IMR-90 (cell line): ENCODE data around the gene MAJIN. TPM values are rescaled to one million over a fixed set of nuclear protein-coding genes. Genes with fewer than 3 reads are reported as not detected.

ENCODE experiments used
- ATAC-seq: fragments of 200-7000 bp; cut with Tn5 transposase; 2 replicates; pipeline ENCODE4 v1.9.1; 2020; ENCODE audit warnings: low read depth, mild to moderate bottlenecking, moderate library complexity
- Bru-seq: library from RNA; stranded (reverse); fragments of 400-500 nt; gene quantifications from one replicate; lab custom pipeline; 2021; lab: Mats Ljungman, UMichigan
- BruChase-seq, 2 experiments: library from RNA; stranded (reverse); fragments of 400-500 nt; gene quantifications; one replicate each; lab custom pipeline; 2021; lab: Mats Ljungman, UMichigan
- BruUV-seq: library from RNA; stranded (reverse); fragments of 400-500 nt; replicated peaks from 2 replicates; lab custom pipeline; 2021; lab: Mats Ljungman, UMichigan
- CTCF ChIA-PET: fragments of 300-600 bp; formaldehyde crosslinking; extraction: SDS; loops from one replicate; lab custom pipeline; 2021; ENCODE audit warnings: antibody characterized with exemption; lab: Yijun Ruan, JAX
- POLR2A ChIA-PET: fragments of 300-600 bp; sonication (Branson Sonifier 250); formaldehyde crosslinking; loops from one replicate; lab custom pipeline; 2022; ENCODE audit warnings: antibody characterized with exemption; ENCODE audit not compliant: unreplicated experiment; lab: Charles Lee
- DNase-seq: peaks from one replicate; pipeline ENCODE4 v3.0.0; 2013
- H2AFZ ChIP-seq: replicated peaks from 2 replicates; pipeline ENCODE3; 2013; ENCODE audit warnings: low read length, mild to moderate bottlenecking; ENCODE audit not compliant: poor library complexity
- H2AK5ac ChIP-seq: 2 replicates; pipeline ENCODE4 v1.6.1; 2013; ENCODE audit warnings: low read depth, low read length, inconsistent platforms
- H2AK9ac ChIP-seq: replicated peaks from 2 replicates; pipeline ENCODE3; 2013; ENCODE audit warnings: mild to moderate bottlenecking, low read depth, low read length, moderate library complexity; ENCODE audit not compliant: poor library complexity
- H2BK120ac ChIP-seq: 2 replicates; pipeline ENCODE4 v1.6.1; 2013; ENCODE audit warnings: low read depth, low read length, inconsistent platforms
- H2BK15ac ChIP-seq: 3 replicates; pipeline ENCODE4 v1.6.1; 2013; ENCODE audit warnings: low read depth, low read length, inconsistent platforms
- H2BK20ac ChIP-seq: 2 replicates; pipeline ENCODE4 v1.6.1; 2013; ENCODE audit warnings: low read depth, mild to moderate bottlenecking, inconsistent platforms, low read length, moderate library complexity
- H2BK5ac ChIP-seq: 2 replicates; pipeline ENCODE4 v1.6.1; 2013; ENCODE audit warnings: mild to moderate bottlenecking, low read depth, low read length, inconsistent platforms; ENCODE audit not compliant: poor library complexity, severe bottlenecking
- H3K14ac ChIP-seq: replicated peaks from 2 replicates; pipeline ENCODE4 v1.6.1; 2013; ENCODE audit warnings: low read depth, low read length, inconsistent platforms
- H3K18ac ChIP-seq: 2 replicates; pipeline ENCODE4 v1.6.1; 2013; ENCODE audit warnings: low read depth, low read length, control low read depth
- H3K23ac ChIP-seq: 2 replicates; pipeline ENCODE4 v1.6.1; 2013; ENCODE audit warnings: low read depth, low read length, inconsistent platforms
- H3K27ac ChIP-seq: 2 replicates; pipeline ENCODE4 v1.5.1; 2013; ENCODE audit warnings: mild to moderate bottlenecking, control low read depth, low read length; ENCODE audit not compliant: insufficient read depth
- H3K27me3 ChIP-seq: 2 replicates; pipeline ENCODE4 v1.6.1; 2013; ENCODE audit warnings: low read length; ENCODE audit not compliant: control insufficient read depth, insufficient read depth
- H3K36me3 ChIP-seq: 2 replicates; pipeline ENCODE4 v1.6.1; 2013; ENCODE audit warnings: low read length, mixed read lengths; ENCODE audit not compliant: control insufficient read depth, insufficient read depth
- H3K4ac ChIP-seq: 2 replicates; pipeline ENCODE4 v1.6.1; 2013; ENCODE audit warnings: low read depth, low read length, inconsistent platforms
- H3K4me1 ChIP-seq: 2 replicates; pipeline ENCODE4 v1.6.1; 2013; ENCODE audit warnings: low read length, mixed read lengths; ENCODE audit not compliant: control insufficient read depth, insufficient read depth
- H3K4me2 ChIP-seq: 2 replicates; pipeline ENCODE4 v1.6.1; 2013; ENCODE audit warnings: low read depth, mild to moderate bottlenecking, control low read depth, low read length, moderate library complexity
- H3K4me3 ChIP-seq: 2 replicates; pipeline ENCODE4 v1.5.1; 2013; ENCODE audit warnings: low read depth, mild to moderate bottlenecking, control low read depth, low read length, moderate library complexity; ENCODE audit not compliant: insufficient read depth
- H3K56ac ChIP-seq: 2 replicates; pipeline ENCODE4 v1.6.1; 2013; ENCODE audit warnings: low read length, inconsistent platforms; ENCODE audit not compliant: insufficient read depth; ENCODE audit errors: extremely low read depth
- H3K79me1 ChIP-seq, 2 experiments: 2 replicates each; pipeline ENCODE4 v1.6.1; 2013; ENCODE audit warnings: low read length in 2 of 2, inconsistent platforms in 1 of 2, low read depth in 1 of 2
- H3K9ac ChIP-seq: 2 replicates; pipeline ENCODE4 v1.6.1; 2013; ENCODE audit warnings: low read depth, low read length, control low read depth
- H3K9me1 ChIP-seq: 2 replicates; pipeline ENCODE4 v1.6.1; 2013; ENCODE audit warnings: low read length, inconsistent platforms; ENCODE audit not compliant: insufficient read depth
- H3K9me3 ChIP-seq: 2 replicates; pipeline ENCODE4 v1.6.1; 2013; ENCODE audit warnings: low read length; ENCODE audit not compliant: control insufficient read depth, insufficient read depth
- H4K20me1 ChIP-seq: 2 replicates; pipeline ENCODE4 v1.6.1; 2013; ENCODE audit warnings: low read length, inconsistent platforms; ENCODE audit not compliant: insufficient read depth
- H4K5ac ChIP-seq: 2 replicates; pipeline ENCODE4 v1.6.1; 2013; ENCODE audit warnings: mild to moderate bottlenecking, low read depth, low read length, control low read depth
- H4K8ac ChIP-seq, 2 experiments: 2 replicates each; pipeline ENCODE4 v1.6.1; 2013; ENCODE audit warnings: low read depth in 2 of 2, low read length in 2 of 2, control low read depth in 1 of 2, inconsistent platforms in 1 of 2
- H4K91ac ChIP-seq: 2 replicates; pipeline ENCODE4 v1.6.1; 2013; ENCODE audit warnings: low read depth, low read length, inconsistent platforms; ENCODE audit not compliant: insufficient read depth
- BHLHE40 ChIP-seq: fragments of 150-350 bp; IDR thresholded peaks from 2 replicates; pipeline ENCODE4 v1.6.1; 2016; ENCODE audit warnings: mild to moderate bottlenecking, low read depth, low read length
- FOS ChIP-seq: fragments of 150-350 bp; IDR thresholded peaks from 2 replicates; pipeline ENCODE4 v1.6.1; 2016; ENCODE audit warnings: low read depth, low read length
- MXI1 ChIP-seq: IDR thresholded peaks from 2 replicates; pipeline ENCODE4 v1.6.1; 2012; ENCODE audit warnings: low read depth, mild to moderate bottlenecking, low read length, moderate library complexity, borderline replicate concordance
- NFE2L2 ChIP-seq: fragments of 150-350 bp; IDR thresholded peaks from 2 replicates; pipeline ENCODE4 v1.6.1; 2016; ENCODE audit warnings: low read depth, mild to moderate bottlenecking, low read length
- POLR2A ChIP-seq: IDR thresholded peaks from 2 replicates; pipeline ENCODE4 v1.6.1; 2012; ENCODE audit warnings: mild to moderate bottlenecking, low read depth, low read length
- USF2 ChIP-seq: fragments of 150-350 bp; IDR thresholded peaks from 2 replicates; pipeline ENCODE4 v1.6.1; 2017; ENCODE audit warnings: mild to moderate bottlenecking, antibody characterized with exemption, low read length, low read depth
- WGBS, 2 experiments: methylation state at CpG; one replicate each; pipeline versions ENCODE4 v1.1.5 to v1.1.7; 2013; ENCODE audit warnings: missing lambda C conversion rate in 2 of 2; ENCODE audit not compliant: insufficient read length in 1 of 2; ENCODE audit errors: extremely low coverage in 2 of 2; 5-methylcytosine and 5-hydroxymethylcytosine counted together
- dilution Hi-C: fragments of 300-500 bp; cut with HindIII; formaldehyde crosslinking; loops from one replicate; pipeline ENCODE4 v1.14.3; 2018; ENCODE audit warnings: low sequenced_read_pairs; ENCODE audit not compliant: unreplicated experiment
- in situ Hi-C: fragments of 300-500 bp; cut with MboI; formaldehyde crosslinking; loops from 3 replicates; pipeline ENCODE4 v1.14.3; 2019; ENCODE audit warnings: low sequenced_read_pairs, inconsistent platforms, mixed read lengths
- intact Hi-C: fragments of 100-400 bp; cut with micrococcal nuclease; formaldehyde crosslinking; loops from 2 replicates; pipeline ENCODE4 v1.10.0; 2022
- long read RNA-seq: library from polyadenylated mRNA; unstranded; transcript quantifications from one replicate; pipeline ENCODE4 v2.0.0, GENCODE V29; 2021; ENCODE audit not compliant: unreplicated experiment
- polyA plus RNA-seq, 3 experiments: library from polyadenylated mRNA; depleted of rRNA; stranded (reverse); fragments of >200 nt; gene quantifications; 2 replicates each; pipeline ENCODE4 v1.2.3, GENCODE V29; 2012; ENCODE audit warnings: low replicate concordance in 1 of 3
- total RNA-seq: library from RNA; depleted of rRNA; stranded (reverse); fragments of >200 nt; gene quantifications from 2 replicates; pipeline ENCODE4 v1.2.3, GENCODE V29; 2012; rRNA removed

Gene MAJIN, protein sequence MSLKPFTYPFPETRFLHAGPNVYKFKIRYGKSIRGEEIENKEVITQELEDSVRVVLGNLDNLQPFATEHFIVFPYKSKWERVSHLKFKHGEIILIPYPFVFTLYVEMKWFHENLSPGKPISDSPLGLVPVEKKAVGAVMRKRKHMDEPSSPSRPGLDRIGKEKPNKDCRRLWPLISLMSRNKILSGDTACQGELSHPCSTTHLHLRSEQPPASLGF
- not detected in 2 replicates for total RNA-seq
- polyA plus RNA-seq (2012; rRNA removed): not detected in 2 replicates
- polyA plus RNA-seq (2012; cell fraction: cytosol; rRNA removed): 0.04 TPM in 1 of 2 replicates, not detected in the other
- 0.06 TPM in 1 of 2 replicates, not detected in the other for polyA plus RNA-seq (2012; cell fraction: nucleus; rRNA removed; ENCODE audit: low replicate concordance)
- Bru-seq, nascent RNA: percentile 8 among the genes with signal in this experiment
- BruChase-seq, experiment 1, labeled RNA remaining after a 6-hour chase: percentile 7 among the genes with signal in this experiment
- BruChase-seq, experiment 2, labeled RNA remaining after a 2-hour chase: percentile 6 among the genes with signal in this experiment
- long read RNA-seq: 0 reads

DNA sequence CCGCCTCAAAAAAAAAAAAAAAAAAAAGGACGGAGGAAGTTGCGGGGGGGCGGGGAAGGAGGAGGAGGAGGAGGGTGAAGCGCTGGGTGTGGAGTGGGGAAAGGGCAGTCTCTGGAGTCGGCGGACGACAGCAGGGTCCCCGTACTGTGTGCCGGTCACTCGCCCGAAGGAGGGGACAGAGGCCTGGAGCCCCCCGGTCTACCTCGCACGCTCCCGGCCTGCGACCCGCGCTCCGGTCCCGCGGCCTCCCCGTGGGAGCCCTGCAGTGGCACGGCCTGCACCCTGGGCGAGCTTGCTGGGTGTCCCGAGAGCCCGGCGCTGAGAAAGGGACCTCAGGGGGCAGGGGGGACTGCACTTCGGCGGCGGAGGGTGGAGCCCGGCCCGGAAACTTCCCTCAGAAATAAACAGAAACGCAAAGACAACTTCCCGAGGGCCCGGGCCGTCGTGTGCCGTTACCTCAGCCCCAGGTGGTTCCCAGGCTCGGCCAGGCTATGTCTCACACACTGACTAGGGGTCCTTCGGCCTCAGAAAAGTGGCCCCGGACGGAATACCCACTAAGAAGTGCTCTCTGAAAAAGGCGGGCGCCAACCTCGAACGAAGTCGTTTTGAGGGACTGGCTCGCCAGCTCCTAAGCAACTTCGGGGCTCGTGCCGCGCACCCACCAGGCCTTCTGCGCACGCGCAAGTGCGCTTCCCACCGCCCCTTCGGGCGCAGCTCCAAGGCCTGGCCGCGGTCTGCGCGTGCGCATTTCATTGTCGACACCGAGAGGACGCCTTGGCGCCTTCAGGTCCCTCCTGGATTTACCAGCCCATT is at the start of gene MAJIN:
MAJIN (minus strand) TSS at position 688 of the 813 bp plus-strand sequence. CDS start 12,703 bp downstream, outside the sequence.
- Histone ChIP-seq H3K4ac (peak within 1 kb of the TSS; percentile 78), H2BK20ac (no peak within 1 kb of the TSS), H3K4me1 (0 out of 2 replicates have a peak, but pooled peaks cover 1% of the 10 kb centered on the region), H4K5ac (peak within 1 kb of the TSS; percentile 52; the same call in 1 of the 2 replicates), H4K91ac (no peak within 1 kb of the TSS), H2AFZ (peak within 1 kb of the TSS; percentile 91), H3K36me3 (no peaks in the 10 kb centered on the region), H3K9me3 (no peaks in the 10 kb centered on the region), H2AK9ac (no peak within 1 kb of the TSS), H2BK120ac (no peak within 1 kb of the TSS), H3K9ac (no peak within 1 kb of the TSS), H3K4me3 (peak within 1 kb of the TSS; percentile 33; the same call in 1 of the 2 replicates), H3K4me2 (peak within 1 kb of the TSS; percentile 76), H3K23ac (no peak within 1 kb of the TSS), H2BK15ac (no peak within 1 kb of the TSS), H3K27me3 (peaks cover 2% of the 10 kb centered on the region; the same call in 1 of the 2 replicates), H3K9me1 (no peaks in the 10 kb centered on the region; the same call in 1 of the 2 replicates), H2BK5ac (no peak within 1 kb of the TSS), H3K79me1 (no peaks in the 10 kb centered on the region), H3K14ac (no peak within 1 kb of the TSS), H3K56ac (no peak within 1 kb of the TSS), H3K18ac (no peak within 1 kb of the TSS), H4K8ac (peak within 1 kb of the TSS; percentile 44 to 84; a peak in 3 of 4 replicates), H4K20me1 (no peaks in the 10 kb centered on the region), H2AK5ac (no peak within 1 kb of the TSS), H3K27ac (no peak within 1 kb of the TSS)
- ATAC-seq (no peak), DNase-seq (peak; percentile 41)
- dilution Hi-C loops: no loop called here
- in situ Hi-C loops: no loop called here
- intact Hi-C loops: no loop called here
- BruUV-seq: no TSS peak
- 27% methylated on average over 29 of the region's 69 CpGs; no CpG with 5 or more reads in 1 of the 2 experiments for WGBS, 2 experiments
- ChIA-PET CTCF (no interaction called here), POLR2A (no interaction called here)
- TF ChIP-seq MXI1 (no peak), FOS (no peak), NFE2L2 (no peak), USF2 (peak; percentile 8; the same call in 1 of the 2 replicates), BHLHE40 (peak; percentile 33; the same call in 1 of the 2 replicates), POLR2A (no peak)
